Endothelial cell of hepatic sinusoid (primary cell): Measurements from ENCODE around the gene RPS6KB2.

Experiments
- in situ Hi-C: cut with HindIII; loops from 2 replicates; pipeline ENCODE4 v1.10.0; 2017; ENCODE audit warnings: low sequenced_read_pairs

RPS6KB2 gene

GRCh38 chr11:67428052-67429001, at the start of gene RPS6KB2:
Gene RPS6KB2, plus strand, starts transcription at chr11:67428494. Its CDS starts 52 bp downstream, at chr11:67428546.
- in situ Hi-C loops: no loop called here

- in situ Hi-C loops: no loop called here
These were observed 49.8 kb upstream of the RPS6KB2 start for GRCh38 chr11:67378544-67378943.

- in situ Hi-C loops: loop anchor here (10.0 kb wide), 1 partner anchor 125 kb away; no protein-coding TSS in a partner anchor
These were observed 48.9 kb upstream of the RPS6KB2 start for GRCh38 chr11:67379061-67380058.

GRCh38 chr11:67381244-67381972, 46.9 kb upstream of the RPS6KB2 start:
- in situ Hi-C loops: loop anchor here (10.0 kb wide), 1 partner anchor 127 kb away; no protein-coding TSS in a partner anchor

DNA sequence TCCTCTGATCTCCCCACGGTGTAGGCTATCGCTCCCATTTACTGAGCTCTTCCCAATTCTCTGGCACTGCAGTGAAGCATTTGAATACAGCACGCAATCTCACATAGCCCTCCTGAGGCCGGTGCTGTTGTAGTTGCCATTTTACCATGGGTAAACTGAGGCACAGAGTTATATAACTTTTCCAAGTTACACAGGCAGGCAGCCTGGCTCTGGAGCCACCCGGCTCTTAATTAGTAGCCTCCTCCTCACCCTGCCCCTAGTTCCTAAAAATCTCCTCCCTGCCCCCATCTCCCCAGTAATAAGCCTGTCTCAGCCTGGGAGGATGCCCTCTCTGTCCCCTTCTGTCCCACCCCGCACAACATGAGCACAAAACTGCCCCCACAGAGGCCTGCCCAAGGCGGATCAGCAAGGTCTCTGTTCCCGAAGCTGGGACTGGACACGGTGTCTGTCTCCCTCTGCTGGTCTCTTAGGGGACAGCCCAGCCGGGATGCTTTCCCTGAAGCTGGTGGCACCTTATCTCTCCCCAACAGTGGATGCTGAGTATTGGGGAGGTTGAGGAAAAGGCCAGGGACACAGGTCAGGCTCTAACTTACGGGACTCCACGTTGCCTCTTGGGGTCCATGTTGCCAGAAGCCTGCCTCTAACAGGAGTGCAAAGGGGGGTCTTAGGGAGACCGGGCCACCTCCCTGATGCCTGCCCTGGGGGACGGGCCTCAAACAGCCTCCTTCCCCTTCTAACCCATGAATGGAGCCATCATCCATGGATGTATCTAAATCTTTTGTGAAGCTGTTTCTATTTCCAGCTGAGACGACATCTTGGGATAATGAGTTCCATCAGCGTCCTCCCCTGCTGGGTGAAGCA, 45.8 kb upstream of the RPS6KB2 start:
- in situ Hi-C loops: loop anchor here (10.0 kb wide), 1 partner anchor 128 kb away; no protein-coding TSS in a partner anchor

DNA sequence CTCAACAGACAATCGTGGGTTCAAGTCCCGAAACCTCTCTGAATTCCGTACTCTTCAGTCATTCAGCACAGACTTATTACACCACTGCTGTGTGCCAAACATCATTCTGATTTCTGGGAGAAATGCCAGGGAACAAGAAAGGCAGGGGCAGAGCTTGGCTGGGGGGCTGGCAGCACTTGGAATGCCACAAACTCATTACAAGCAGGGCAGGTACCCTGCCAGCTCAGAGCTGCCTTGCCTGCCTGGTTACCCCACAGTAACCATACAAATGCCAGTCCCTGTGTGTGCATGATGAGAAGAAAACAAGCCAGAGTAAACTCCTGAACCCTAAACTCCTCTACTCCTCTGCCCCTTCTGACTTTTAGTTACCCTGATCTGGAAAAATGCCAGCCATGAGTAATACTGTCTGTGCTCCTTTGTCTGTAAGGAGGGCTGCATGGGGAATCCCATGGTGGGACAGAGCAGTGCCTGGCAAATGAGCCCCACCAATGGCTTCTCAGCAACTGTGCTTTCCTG, 43.4 kb upstream of the RPS6KB2 start:
- in situ Hi-C loops: loop anchor here (5.0 to 10.0 kb wide), 2 partner anchors 38 to 130 kb away; no protein-coding TSS in a partner anchor

- in situ Hi-C loops: loop anchor here (5.0 to 10.0 kb wide), 2 partner anchors 40 to 132 kb away; no protein-coding TSS in a partner anchor
These were observed 41.2 kb upstream of the RPS6KB2 start for GRCh38 chr11:67387069-67387468.

DNA sequence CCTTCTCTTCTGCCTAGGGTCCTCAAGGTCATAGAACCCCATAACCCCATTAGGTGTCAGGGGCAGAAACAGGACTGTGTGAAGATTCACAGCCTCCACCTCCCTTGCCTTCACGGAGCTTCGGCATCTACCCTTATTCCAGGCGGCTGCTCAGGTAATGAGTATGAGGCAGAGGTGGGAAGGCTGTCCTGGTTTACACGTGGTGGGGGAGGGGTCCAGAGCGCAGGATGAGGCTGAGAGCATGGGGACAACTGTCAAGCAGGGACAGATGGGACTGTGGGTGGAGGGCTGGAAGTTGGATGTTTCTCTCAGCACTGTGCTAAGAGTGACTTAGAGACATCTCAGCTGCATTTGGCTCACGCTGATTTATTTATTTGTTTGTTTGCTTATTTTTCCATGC, 40.8 kb upstream of the RPS6KB2 start:
- in situ Hi-C loops: loop anchor here (5.0 to 10.0 kb wide), 2 partner anchors 40 to 133 kb away; no protein-coding TSS in a partner anchor

- in situ Hi-C loops: loop anchor here (5.0 to 10.0 kb wide), 2 partner anchors 42 to 135 kb away; no protein-coding TSS in a partner anchor
These were observed 38.8 kb upstream of the RPS6KB2 start for GRCh38 chr11:67389477-67389876.

- in situ Hi-C loops: no loop called here
These were observed 37.4 kb upstream of the RPS6KB2 start for GRCh38 chr11:67390947-67391303.

- in situ Hi-C loops: no loop called here
These were observed 36.8 kb upstream of the RPS6KB2 start, which contains the start of gene RAD9A for GRCh38 chr11:67391304-67392182. Gene RAD9A, plus strand, starts transcription at chr11:67391986. Its CDS starts 59 bp downstream, at chr11:67392045.

DNA sequence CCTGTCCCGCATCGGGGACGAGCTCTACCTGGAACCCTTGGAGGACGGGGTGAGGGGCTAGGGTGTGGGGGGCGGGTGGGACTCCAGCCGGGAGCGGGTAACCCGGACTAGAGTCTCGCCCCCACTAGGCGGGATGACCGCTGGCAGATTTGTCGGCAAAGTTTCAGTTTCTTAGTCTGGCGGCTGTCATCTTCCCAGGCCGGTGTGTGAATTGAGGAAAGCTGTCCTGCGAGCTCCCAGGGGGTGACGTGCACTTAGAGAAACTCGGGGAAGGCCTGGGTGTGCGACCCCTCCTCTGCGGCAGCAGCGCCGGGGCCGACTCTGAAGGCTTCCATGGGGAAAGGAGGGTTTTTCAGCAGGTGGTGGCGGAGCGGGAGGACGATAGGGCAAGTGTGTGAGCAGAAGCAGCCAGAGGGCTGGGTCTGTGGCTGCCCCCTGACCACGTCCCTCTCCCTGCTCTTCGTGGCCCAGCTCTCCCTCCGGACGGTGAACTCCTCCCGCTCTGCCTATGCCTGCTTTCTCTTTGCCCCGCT, 36.0 kb upstream of the RPS6KB2 start:
- in situ Hi-C loops: no loop called here

DNA sequence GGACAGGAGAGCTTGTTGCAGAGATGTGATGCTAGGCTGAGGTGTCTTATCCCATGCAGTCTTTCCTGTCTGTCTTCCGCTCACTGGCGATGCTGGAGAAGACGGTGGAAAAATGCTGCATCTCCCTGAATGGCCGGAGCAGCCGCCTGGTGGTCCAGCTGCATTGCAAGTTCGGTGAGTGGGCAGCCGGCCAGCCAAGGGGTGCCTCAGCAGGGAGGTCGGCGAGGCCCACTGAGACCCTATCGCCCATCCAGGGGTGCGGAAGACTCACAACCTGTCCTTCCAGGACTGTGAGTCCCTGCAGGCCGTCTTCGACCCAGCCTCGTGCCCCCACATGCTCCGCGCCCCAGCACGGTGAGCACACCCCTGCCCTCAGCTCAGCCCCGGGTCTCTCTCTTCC, 34.9 kb upstream of the RPS6KB2 start:
- in situ Hi-C loops: no loop called here

DNA sequence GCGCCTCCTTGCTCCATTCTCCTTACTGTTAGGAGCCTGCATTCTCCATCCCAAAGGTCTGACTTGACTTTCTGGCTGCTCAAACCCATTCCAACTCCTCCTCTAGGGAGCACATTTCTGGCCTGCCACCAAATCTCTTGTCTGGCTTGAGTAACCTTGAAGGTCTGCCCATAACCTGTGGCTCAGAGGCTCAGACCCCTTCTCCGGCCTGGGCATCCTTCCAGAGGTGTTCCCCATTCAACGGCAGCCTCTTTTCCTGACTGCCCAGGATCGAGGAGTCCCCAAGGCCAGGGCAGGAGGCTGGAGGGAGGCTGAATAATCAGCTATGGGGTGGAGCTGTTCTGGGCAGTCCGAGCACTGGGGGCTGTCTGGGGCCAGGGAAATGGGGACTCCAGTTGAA, 34.3 kb upstream of the RPS6KB2 start:
- in situ Hi-C loops: no loop called here

DNA sequence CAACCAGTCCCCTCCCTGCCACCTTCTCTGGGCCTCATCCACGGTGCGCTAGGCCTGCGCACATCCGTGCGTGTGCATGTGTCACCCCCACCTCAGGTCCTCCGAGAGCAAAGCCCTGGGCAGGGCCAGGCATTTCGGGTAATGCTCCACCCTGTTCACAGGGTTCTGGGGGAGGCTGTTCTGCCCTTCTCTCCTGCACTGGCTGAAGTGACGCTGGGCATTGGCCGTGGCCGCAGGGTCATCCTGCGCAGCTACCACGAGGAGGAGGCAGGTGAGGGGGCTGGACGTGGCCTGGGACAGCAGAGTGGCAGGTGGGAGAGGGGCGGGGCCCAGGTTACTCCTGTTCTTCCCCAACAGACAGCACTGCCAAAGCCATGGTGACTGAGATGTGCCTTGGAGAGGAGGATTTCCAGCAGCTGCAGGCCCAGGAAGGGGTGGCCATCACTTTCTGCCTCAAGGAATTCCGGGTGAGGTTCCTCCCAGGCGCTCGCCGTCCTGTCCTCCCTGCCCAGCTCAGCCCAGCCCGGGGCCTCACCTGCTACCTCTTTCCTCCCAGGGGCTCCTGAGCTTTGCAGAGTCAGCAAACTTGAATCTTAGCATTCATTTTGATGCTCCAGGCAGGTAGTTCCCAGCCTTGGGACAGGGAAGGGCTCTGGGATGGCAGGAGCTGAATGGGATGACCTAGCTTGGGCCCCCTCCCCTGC, 32.6 kb upstream of the RPS6KB2 start:
- in situ Hi-C loops: no loop called here

- in situ Hi-C loops: no loop called here
These were observed 32.1 kb upstream of the RPS6KB2 start for GRCh38 chr11:67396259-67396581.
